HEK293T (cell line): Measurements from ENCODE around the gene NARS2.

ENCODE experiments used
- ELF4 ChIP-seq: fragments of 450-650 bp; IDR thresholded peaks from 2 replicates; pipeline ENCODE4 v1.6.1; 2017; ENCODE audit warnings: antibody characterized with exemption
- SP1 ChIP-seq: fragments of 450-650 bp; IDR thresholded peaks from 2 replicates; pipeline ENCODE4 v1.6.1; 2017

DNA sequence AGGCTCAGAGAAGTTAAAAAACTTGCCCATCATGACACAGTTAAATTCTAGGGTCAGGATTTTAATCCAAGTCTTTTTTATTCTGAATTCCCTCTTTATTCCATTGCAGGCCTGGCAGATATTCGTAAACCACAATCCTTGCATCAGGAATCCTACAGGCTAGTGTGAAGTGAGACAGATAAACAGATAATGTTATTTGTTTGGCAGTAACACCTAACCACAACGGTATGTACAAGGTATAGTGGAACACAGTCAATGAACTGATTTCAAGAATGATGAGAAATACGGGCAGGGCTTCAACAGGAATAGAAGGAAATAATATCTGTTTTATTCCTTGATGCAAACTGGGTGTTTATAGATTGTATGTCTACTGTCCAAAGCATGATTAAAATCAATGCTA lies 32.0 kb upstream of the NARS2 start:
- TF ChIP-seq ELF4 (no peak), SP1 (no peak)
